Measurements from ENCODE around the gene SLC16A10.

The SLC16A10 gene

GRCh38 chr6:111207141-111207858, 120.0 kb downstream of the SLC16A10 start:
- no peak overlapping the region for H3K27ac ChIP-seq
- DNase-seq (ENCODE audit: low read depth, low spot score) = no peak

- DNase-seq (ENCODE audit: low read depth, low spot score) = no peak
- H3K27ac ChIP-seq = no peak overlapping the region
Observed at GRCh38 chr6:111208933-111209332, 121.6 kb downstream of the SLC16A10 start.

GRCh38 chr6:111210194-111210728, 123.0 kb downstream of the SLC16A10 start:
- no peak for DNase-seq (ENCODE audit: low read depth, low spot score)
- H3K27ac ChIP-seq = no peak overlapping the region

- DNase-seq (ENCODE audit: low read depth, low spot score) = no peak
- no peak overlapping the region for H3K27ac ChIP-seq
Observed at GRCh38 chr6:111211411-111212030, 124.2 kb downstream of the SLC16A10 start.

GRCh38 chr6:111212625-111213024, 125.3 kb downstream of the SLC16A10 start:
- no peak for DNase-seq (ENCODE audit: low read depth, low spot score)

GRCh38 chr6:111215131-111215530, 127.8 kb downstream of the SLC16A10 start:
- no peak overlapping the region for H3K27ac ChIP-seq
- DNase-seq (ENCODE audit: low read depth, low spot score) = no peak

More at GRCh38 chr6:111212625-111213024, 125.3 kb downstream of the SLC16A10 start:
- H3K27ac ChIP-seq = no peak overlapping the region

DNA sequence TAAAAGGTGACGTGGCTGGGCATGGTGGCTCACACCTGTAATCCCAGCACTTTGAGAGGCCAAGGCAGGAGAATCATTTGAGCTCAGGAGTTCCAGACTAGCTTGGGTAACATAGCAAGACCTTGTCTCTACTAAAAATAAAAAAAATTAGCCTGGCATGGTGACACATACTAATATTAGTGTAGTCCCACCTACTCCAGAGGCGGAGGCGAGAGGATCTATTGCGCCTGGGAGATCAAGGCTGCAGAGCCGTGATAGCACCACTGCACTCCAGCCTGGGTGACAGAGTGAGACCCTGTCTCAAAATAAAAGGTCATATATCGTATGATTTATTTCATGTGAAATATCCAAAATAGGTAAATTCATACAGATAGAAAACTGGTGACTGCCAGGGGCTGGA, 132.5 kb downstream of the SLC16A10 start:
- H3K27ac ChIP-seq = no peak overlapping the region
- DNase-seq (ENCODE audit: low read depth, low spot score) = no peak

GRCh38 chr6:111220383-111221031, 133.2 kb downstream of the SLC16A10 start:
- no peak overlapping the region for H3K27ac ChIP-seq
- no peak for DNase-seq (ENCODE audit: low read depth, low spot score)

DNA sequence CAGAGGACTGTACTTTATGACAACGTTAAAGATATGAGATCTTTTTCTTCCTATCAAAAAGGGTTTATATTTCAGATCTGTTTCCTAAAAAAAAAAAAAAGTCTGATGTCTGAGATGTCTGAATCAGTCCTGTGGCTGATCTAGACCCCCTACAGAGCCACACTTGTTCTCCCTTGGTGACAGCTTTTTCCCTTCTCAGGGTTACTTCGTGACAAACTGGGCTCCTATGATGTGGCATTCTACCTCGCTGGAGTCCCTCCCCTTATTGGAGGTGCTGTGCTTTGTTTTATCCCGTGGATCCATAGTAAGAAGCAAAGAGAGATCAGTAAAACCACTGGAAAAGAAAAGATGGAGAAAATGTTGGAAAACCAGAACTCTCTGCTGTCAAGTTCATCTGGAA, 134.5 kb downstream of the SLC16A10 start:
- DNase-seq (ENCODE audit: low read depth, low spot score) = no peak
- H3K27ac ChIP-seq = no peak overlapping the region

GRCh38 chr6:111222341-111222740, 135.0 kb downstream of the SLC16A10 start:
- DNase-seq (ENCODE audit: low read depth, low spot score) = no peak

DNA sequence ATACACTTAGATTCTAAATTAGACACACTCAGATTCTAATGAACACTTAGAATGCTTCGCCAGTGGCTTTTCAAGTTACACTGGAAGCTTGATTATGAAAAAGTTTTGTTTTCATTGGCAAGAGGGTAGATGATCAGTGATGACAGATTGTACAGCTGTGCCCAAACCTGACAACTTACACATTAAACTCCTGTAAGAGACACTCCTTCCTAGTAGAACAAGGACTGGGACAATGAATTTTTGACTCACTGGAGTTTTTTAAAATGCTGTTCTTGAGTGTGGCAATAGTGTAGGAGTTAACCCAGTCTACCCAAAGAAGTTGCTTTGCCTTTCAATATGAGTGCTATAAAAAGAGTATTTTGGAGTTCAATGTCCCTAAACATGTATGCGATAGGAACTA, 140.8 kb downstream of the SLC16A10 start:
- peak; percentile 46 for DNase-seq (ENCODE audit: low read depth, low spot score)
- H3K27ac ChIP-seq = peak overlapping the region; percentile 96

More at GRCh38 chr6:111222341-111222740, 135.0 kb downstream of the SLC16A10 start:
- H3K27ac ChIP-seq = no peak overlapping the region

GRCh38 chr6:111230351-111231089, 143.2 kb downstream of the SLC16A10 start:
- H3K27ac ChIP-seq = peak overlapping the region; percentile 96
- DNase-seq (ENCODE audit: low read depth, low spot score) = no peak

DNA sequence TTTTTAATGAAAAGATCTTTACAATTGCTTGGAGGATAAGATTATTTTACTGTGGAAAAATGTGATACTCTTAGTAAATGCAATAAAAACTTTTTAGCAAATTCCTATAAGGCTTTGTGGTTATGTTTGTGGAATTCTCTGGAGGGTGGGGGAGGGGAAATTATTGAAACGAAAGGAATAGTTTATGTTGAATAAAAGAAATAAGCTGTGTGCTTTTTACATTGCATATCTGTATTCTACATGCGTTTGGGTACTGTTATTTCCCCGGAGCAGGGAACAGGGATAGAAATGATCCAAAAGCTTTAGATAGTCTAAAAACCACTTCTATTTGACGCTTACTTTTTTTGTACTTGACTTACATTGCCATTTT, 143.8 kb downstream of the SLC16A10 start:
- DNase-seq (ENCODE audit: low read depth, low spot score) = no peak
- H3K27ac ChIP-seq = peak overlapping the region; percentile 96

- no peak for DNase-seq (ENCODE audit: low read depth, low spot score)
- H3K27ac ChIP-seq = peak overlapping the region; percentile 67
Observed at GRCh38 chr6:111237852-111238251, 150.5 kb downstream of the SLC16A10 start.

DNA sequence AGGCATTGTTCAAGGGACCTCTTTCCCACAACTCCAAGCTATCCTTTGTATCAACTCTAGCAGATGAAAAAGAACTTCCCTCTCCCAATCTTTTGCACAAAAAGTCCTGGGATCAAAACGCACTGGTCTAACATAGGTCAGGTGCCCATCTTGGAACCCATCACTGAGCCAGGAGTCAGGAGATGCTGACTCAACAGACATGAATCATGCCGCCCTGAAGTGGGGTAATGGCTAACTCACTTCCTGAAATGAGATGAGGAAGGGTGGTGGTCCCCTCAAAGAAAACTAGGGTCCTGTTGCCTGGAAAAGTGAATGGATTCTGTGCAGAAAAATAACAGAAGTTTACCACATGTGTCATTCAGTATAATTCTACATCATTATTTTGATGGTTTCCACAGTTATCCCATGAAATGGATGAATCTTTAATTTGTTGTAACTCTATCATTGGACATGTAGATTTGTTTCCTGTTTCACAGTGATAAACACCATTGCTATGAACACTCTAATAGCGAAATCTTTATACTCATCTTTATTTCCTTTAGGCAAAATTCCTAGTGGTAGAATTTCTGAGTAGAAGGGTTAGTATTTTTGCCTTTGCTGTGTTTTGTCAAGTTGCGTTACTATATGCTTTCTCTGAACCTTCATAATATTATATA, 151.3 kb downstream of the SLC16A10 start:
- peak overlapping the region; percentile 67 for H3K27ac ChIP-seq

GRCh38 chr6:111239461-111239860, 152.2 kb downstream of the SLC16A10 start:
- no peak for DNase-seq (ENCODE audit: low read depth, low spot score)
- H3K27ac ChIP-seq = peak overlapping the region; percentile 67

More for the DNA sequence above, 151.3 kb downstream of the SLC16A10 start:
- no peak for DNase-seq (ENCODE audit: low read depth, low spot score)

DNA sequence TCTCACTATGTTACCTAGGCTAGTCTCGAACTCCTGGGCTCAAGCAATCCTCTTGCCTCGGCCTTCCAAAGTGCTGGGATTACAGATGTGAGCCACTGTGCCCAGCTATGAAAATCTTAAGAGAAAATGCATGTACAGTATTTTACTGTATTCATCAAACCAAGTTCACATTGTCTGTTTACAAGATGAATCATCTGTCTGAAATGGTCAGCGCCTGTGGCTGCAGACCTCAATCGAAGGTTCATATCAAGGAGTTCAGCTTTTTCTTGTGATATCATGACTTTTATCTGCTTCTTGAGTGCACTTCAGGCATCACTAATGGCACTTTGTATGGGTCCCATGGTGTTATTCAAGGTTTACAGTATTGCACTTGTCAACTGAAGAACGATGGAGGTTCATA, 155.1 kb downstream of the SLC16A10 start:
- H3K27ac ChIP-seq = no peak overlapping the region
- no peak for DNase-seq (ENCODE audit: low read depth, low spot score)

GRCh38 chr6:111243095-111243494, 155.8 kb downstream of the SLC16A10 start:
- no peak for DNase-seq (ENCODE audit: low read depth, low spot score)
- H3K27ac ChIP-seq = no peak overlapping the region

DNA sequence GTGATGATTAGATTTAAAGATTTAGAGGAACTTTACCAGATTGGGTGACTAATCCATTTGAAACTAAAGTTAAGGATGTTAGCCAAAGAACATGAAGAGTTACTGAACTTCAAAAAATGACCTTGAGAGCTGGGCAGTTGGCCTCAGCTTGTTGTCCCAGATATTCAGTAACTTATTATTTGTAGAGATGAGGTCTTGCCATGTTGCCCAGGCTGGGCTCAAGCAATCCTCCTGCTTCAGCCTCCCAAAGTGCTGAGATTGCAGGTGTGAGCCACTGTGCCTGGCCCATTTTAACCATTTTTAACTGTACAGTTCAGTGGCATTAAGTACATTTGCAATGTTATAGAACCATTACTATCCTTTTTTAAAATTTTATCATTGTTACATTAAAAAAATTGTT, 161.5 kb downstream of the SLC16A10 start:
- DNase-seq (ENCODE audit: low read depth, low spot score) = no peak
- no peak overlapping the region for H3K27ac ChIP-seq

DNA sequence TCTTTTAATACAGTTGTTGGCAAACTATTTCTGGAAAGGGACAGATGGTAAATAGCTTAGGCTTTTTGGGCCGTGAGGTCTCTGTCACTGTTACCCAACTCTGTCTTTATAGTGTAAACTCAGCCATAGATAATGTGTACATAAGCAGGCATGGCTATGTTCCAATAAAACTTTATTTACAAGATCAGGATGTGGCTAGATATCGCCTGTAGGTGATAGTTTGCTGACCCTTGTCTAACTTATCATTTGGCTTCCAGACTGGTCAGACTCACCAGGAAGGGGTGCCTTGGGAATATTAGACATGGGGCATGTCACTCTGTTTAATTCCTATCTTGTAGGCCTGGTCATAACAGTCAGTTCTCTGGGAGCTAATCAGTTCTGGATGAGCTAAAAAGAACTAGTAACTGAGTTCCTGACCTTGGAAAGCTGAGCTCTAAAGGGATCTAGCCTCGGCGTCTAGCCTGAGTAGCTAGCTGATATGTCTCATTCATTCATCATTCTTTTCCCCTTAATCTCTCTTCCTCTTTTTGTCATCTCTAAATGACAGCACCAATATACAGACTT, 163.6 kb downstream of the SLC16A10 start:
- H3K27ac ChIP-seq = no peak overlapping the region
- DNase-seq (ENCODE audit: low read depth, low spot score) = no peak

All from epithelial cell of prostate (primary cell).